ENCODE data around the gene MAD1L1.

DNA sequence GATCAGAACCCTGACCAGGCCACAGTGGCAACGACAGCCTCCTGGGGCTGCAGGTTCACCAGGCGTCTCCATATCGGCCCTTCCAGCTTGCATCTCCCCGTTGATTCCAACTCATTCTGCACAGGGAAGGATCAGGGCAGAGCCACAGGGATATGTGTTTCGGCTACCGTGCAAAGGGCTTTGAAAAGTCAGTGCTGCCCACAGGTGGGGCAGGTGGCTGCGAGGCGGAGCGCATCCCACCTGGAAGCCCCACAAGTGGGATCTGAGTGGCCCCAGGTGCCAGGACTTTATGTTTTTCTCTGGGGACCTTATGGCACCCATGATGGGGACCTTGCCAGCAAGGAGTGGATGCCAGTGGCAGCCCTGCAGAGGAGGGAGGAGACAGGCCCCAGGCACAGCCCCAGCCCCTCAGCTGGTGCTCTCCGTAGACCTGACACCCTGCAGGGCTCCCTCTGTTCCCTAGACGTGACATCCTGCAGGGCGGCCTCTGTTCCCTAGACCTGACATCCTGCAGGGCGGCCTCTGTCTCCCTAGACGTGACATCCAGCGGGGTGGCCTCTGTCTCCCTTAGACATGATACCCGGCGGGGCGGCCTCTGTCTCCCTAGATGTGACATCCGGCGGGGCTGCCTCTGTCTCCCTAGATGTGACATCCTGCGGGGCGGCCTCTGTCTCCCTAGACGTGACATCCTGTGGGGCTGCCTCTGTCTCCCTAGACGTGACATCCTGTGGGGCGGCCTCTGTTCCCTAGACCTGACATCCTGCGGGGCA lies 373.3 kb downstream of the MAD1L1 start:
- TF ChIP-seq POLR2AphosphoS5 (IDR thresholded peaks at IDR 0.05) (no peak), POLR2A (IDR thresholded peaks at IDR 0.05) (no peak)
